H1 (cell line): ENCODE data around the gene CPNE4.

Experiments used
- EP300 ChIP-seq, 2 experiments: IDR thresholded peaks; 1 replicate in 1 of 2; 2 replicates in 1 of 2; pipeline ENCODE4 v1.6.1; 2011 to 2012; ENCODE audit warnings: low read depth in 2 of 2, low read length in 2 of 2, mild to moderate bottlenecking in 2 of 2, borderline replicate concordance in 1 of 2, inconsistent platforms in 1 of 2, moderate library complexity in 1 of 2
- GTF2F1 ChIP-seq: IDR thresholded peaks from 2 replicates; pipeline ENCODE4 v1.6.1; 2012; ENCODE audit warnings: low read depth, low read length, improper control_type of control experiment, borderline replicate concordance
- SIN3A ChIP-seq, 2 experiments: IDR thresholded peaks in 1 of 2; conservative IDR thresholded peaks in 1 of 2; 2 replicates each; pipeline ENCODE4 v1.6.1; 2011 to 2012; ENCODE audit warnings: low read length in 2 of 2, improper control_type of control experiment in 1 of 2, low read depth in 1 of 2, mild to moderate bottlenecking in 1 of 2
- SRF ChIP-seq: IDR thresholded peaks from 2 replicates; pipeline ENCODE4 v1.6.1; 2011; ENCODE audit warnings: mild to moderate bottlenecking, low read depth, low read length, moderate library complexity
- SUZ12 ChIP-seq: fragments of 200-600 bp; sonication (generic); IDR thresholded peaks from 2 replicates; pipeline ENCODE4 v1.6.1; 2012; ENCODE audit warnings: mild to moderate bottlenecking, inconsistent platforms, low read length, moderate library complexity, mixed read lengths
- TAF1 ChIP-seq: IDR thresholded peaks from 2 replicates; pipeline ENCODE4 v1.6.1; 2011; ENCODE audit warnings: mild to moderate bottlenecking, low read depth, low read length
- ZNF274 ChIP-seq: IDR thresholded peaks from 2 replicates; pipeline ENCODE4 v1.7.0; 2012; ENCODE audit warnings: low read length, borderline replicate concordance; ENCODE audit errors: extremely low read depth
- TF ChIP-seq, protein P1 (sequence below), 3 experiments: IDR thresholded peaks; 1 replicate in 2 of 3; 2 replicates in 1 of 3; pipeline versions ENCODE4 v1.5.1 to v1.6.1; 2011; ENCODE audit warnings: low read length in 3 of 3, mild to moderate bottlenecking in 3 of 3, inconsistent platforms in 2 of 3, low read depth in 1 of 3, moderate library complexity in 1 of 3; ENCODE audit not compliant: insufficient read depth in 1 of 3; ENCODE audit errors: control extremely low read depth in 1 of 3
- TF ChIP-seq, protein P2 (sequence below): IDR thresholded peaks from 2 replicates; pipeline ENCODE4 v1.6.1; 2011; ENCODE audit warnings: low read depth, mild to moderate bottlenecking, low read length; ENCODE audit not compliant: insufficient read depth

DNA sequence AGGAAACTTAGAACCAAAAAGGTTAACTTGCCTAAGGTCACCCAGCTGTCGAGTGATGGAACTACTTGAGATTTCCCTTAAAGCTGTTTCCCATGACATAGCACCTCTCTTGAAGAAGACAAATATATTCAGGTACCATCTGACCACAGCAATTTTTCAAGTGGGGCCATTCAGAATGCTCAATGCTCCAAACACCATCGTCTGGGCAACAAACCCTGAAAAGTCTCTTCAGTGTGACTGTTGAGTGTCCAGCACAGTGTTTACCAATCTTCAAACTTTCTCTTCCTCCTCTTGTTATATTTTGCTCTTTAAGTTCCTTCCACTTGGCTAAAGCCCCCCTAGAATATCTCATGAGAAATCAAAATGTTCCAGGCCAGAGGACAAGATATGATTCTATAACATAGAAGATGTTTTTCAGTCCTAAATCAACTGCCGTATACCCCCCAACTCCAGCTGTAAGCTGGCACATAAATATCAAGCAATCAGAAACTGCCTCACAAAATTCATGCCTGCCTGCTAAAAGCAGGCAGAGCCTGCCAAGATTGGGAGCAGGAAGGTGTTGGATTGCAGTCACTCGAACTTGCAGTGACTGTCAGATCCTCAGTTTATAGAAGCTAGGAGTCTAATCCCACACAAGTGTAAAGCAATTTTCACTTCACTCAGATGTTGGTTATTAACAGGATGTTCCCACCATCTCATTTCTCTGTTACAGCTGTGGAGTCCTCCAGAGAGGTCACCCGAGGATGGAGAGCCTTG is 301.6 kb downstream of the CPNE4 start:
- TF ChIP-seq GTF2F1 (no peak), SRF (no peak), TAF1 (no peak), ZNF274 (no peak), SUZ12 (no peak), SIN3A (conservative IDR thresholded peaks at IDR 0.05 in 1 of 2, IDR thresholded peaks at IDR 0.05 in 1 of 2; ENCODE audit: low read depth in 1 of 2, low read length in 2 of 2) (no peak), EP300 (IDR thresholded peaks at IDR 0.05; ENCODE audit: borderline replicate concordance in 1 of 2, low read depth in 2 of 2, low read length in 2 of 2) (no peak)
- TF ChIP-seq, protein P1, sequence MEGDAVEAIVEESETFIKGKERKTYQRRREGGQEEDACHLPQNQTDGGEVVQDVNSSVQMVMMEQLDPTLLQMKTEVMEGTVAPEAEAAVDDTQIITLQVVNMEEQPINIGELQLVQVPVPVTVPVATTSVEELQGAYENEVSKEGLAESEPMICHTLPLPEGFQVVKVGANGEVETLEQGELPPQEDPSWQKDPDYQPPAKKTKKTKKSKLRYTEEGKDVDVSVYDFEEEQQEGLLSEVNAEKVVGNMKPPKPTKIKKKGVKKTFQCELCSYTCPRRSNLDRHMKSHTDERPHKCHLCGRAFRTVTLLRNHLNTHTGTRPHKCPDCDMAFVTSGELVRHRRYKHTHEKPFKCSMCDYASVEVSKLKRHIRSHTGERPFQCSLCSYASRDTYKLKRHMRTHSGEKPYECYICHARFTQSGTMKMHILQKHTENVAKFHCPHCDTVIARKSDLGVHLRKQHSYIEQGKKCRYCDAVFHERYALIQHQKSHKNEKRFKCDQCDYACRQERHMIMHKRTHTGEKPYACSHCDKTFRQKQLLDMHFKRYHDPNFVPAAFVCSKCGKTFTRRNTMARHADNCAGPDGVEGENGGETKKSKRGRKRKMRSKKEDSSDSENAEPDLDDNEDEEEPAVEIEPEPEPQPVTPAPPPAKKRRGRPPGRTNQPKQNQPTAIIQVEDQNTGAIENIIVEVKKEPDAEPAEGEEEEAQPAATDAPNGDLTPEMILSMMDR (IDR thresholded peaks at IDR 0.05; ENCODE audit: control extremely low read depth in 1 of 3, insufficient read depth in 1 of 3, low read depth in 1 of 3, low read length in 3 of 3) = no peak
- TF ChIP-seq, protein P2, sequence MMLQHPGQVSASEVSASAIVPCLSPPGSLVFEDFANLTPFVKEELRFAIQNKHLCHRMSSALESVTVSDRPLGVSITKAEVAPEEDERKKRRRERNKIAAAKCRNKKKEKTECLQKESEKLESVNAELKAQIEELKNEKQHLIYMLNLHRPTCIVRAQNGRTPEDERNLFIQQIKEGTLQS = no peak
